ENCODE data around the gene SLC9C2.

The SLC9C2 gene

GRCh38 chr1:173551699-173552098, 51.2 kb downstream of the SLC9C2 start:
- no peak overlapping the region for H3K27ac ChIP-seq
- no peaks in the 10 kb centered on the region for H3K4me1 ChIP-seq (ENCODE audit: control insufficient read depth in 1 of 2, insufficient read depth in 1 of 2, low read depth in 1 of 2, low read length in 1 of 2)

GRCh38 chr1:173549813-173550212, 53.1 kb downstream of the SLC9C2 start:
- Histone ChIP-seq H3K27ac (no peak overlapping the region), H3K4me1 (ENCODE audit: control insufficient read depth in 1 of 2, insufficient read depth in 1 of 2, low read depth in 1 of 2, low read length in 1 of 2) (no peaks in the 10 kb centered on the region), H3K27me3 (no peaks in the 10 kb centered on the region), H3K9me3 (no peaks in the 10 kb centered on the region), H3K36me3 (no peaks in the 10 kb centered on the region), H3K4me3 (ENCODE audit: low read depth in 1 of 2, low read length in 1 of 2) (no peak overlapping the region)
- TF ChIP-seq, protein P1, sequence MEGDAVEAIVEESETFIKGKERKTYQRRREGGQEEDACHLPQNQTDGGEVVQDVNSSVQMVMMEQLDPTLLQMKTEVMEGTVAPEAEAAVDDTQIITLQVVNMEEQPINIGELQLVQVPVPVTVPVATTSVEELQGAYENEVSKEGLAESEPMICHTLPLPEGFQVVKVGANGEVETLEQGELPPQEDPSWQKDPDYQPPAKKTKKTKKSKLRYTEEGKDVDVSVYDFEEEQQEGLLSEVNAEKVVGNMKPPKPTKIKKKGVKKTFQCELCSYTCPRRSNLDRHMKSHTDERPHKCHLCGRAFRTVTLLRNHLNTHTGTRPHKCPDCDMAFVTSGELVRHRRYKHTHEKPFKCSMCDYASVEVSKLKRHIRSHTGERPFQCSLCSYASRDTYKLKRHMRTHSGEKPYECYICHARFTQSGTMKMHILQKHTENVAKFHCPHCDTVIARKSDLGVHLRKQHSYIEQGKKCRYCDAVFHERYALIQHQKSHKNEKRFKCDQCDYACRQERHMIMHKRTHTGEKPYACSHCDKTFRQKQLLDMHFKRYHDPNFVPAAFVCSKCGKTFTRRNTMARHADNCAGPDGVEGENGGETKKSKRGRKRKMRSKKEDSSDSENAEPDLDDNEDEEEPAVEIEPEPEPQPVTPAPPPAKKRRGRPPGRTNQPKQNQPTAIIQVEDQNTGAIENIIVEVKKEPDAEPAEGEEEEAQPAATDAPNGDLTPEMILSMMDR (IDR thresholded peaks at IDR 0.05), result no peak

More at GRCh38 chr1:173551699-173552098, 51.2 kb downstream of the SLC9C2 start:
- Histone ChIP-seq H3K9me3 (no peaks in the 10 kb centered on the region), H3K4me3 (ENCODE audit: low read depth in 1 of 2, low read length in 1 of 2) (no peak overlapping the region), H3K36me3 (no peaks in the 10 kb centered on the region), H3K27me3 (no peaks in the 10 kb centered on the region)
- TF ChIP-seq, protein P1 (IDR thresholded peaks at IDR 0.05), result no peak

GRCh38 chr1:173545688-173546087, 57.2 kb downstream of the SLC9C2 start:
- Histone ChIP-seq H3K4me1 (ENCODE audit: control insufficient read depth in 1 of 2, insufficient read depth in 1 of 2, low read depth in 1 of 2, low read length in 1 of 2) (no peaks in the 10 kb centered on the region), H3K36me3 (no peaks in the 10 kb centered on the region), H3K4me3 (ENCODE audit: low read depth in 1 of 2, low read length in 1 of 2) (no peak overlapping the region), H3K9me3 (no peaks in the 10 kb centered on the region), H3K27ac (no peak overlapping the region), H3K27me3 (no peaks in the 10 kb centered on the region)
- TF ChIP-seq, protein P1 (IDR thresholded peaks at IDR 0.05), result no peak

- Histone ChIP-seq H3K27ac (no peak overlapping the region), H3K36me3 (no peaks in the 10 kb centered on the region), H3K4me1 (ENCODE audit: control insufficient read depth in 1 of 2, insufficient read depth in 1 of 2, low read depth in 1 of 2, low read length in 1 of 2) (no peaks in the 10 kb centered on the region), H3K9me3 (no peaks in the 10 kb centered on the region), H3K27me3 (no peaks in the 10 kb centered on the region), H3K4me3 (ENCODE audit: low read depth in 1 of 2, low read length in 1 of 2) (no peak overlapping the region)
- TF ChIP-seq, protein P1 (IDR thresholded peaks at IDR 0.05), result no peak
These were observed 66.6 kb downstream of the SLC9C2 start for GRCh38 chr1:173536223-173536622.

DNA sequence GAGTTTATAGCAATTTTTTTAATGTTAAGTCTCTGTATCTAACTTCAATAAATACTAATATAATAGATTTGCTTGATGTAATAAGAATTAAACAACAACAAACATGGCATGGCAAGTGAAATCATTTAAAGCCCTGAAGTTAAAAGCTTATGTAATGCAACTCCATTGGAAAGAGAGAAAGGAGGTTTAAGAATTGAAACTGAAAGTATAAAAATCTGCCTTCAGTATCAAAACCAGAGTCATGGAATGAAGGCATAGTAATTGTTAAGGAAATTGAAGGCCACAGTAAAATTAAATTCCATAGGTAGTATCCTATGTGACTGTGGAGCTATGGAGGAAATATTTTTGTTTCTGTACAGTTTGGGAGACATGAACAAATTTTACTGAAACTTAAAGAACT, 70.6 kb downstream of the SLC9C2 start:
- Histone ChIP-seq H3K9me3 (no peaks in the 10 kb centered on the region), H3K36me3 (no peaks in the 10 kb centered on the region), H3K27ac (no peak overlapping the region), H3K4me1 (ENCODE audit: control insufficient read depth in 1 of 2, insufficient read depth in 1 of 2, low read depth in 1 of 2, low read length in 1 of 2) (no peaks in the 10 kb centered on the region), H3K27me3 (no peaks in the 10 kb centered on the region), H3K4me3 (ENCODE audit: low read depth in 1 of 2, low read length in 1 of 2) (no peak overlapping the region)
- TF ChIP-seq, protein P1 (IDR thresholded peaks at IDR 0.05), result no peak
